Panc1 (cell line): ENCODE measurements around the gene PPP4R3A. TPM values are rescaled to one million over a fixed set of nuclear protein-coding genes. Genes with fewer than 3 reads are reported as not detected.

Source experiments
- ATAC-seq: fragments of 200-7000 bp; cut with Tn5 transposase; 2 replicates; pipeline ENCODE4 v1.9.1; 2020; ENCODE audit warnings: mild to moderate bottlenecking, moderate library complexity
- BruUV-seq: library from RNA; stranded (reverse); fragments of 400-500 nt; replicated peaks from 2 replicates; lab custom pipeline; 2021; lab: Mats Ljungman, UMichigan
- CTCF ChIA-PET: fragments of 300-600 bp; sonication (Branson Sonifier 250); formaldehyde crosslinking; loops from one replicate; lab custom pipeline; 2022; ENCODE audit warnings: antibody characterized with exemption; lab: Charles Lee
- POLR2A ChIA-PET: fragments of 300-600 bp; sonication (Branson Sonifier 250); formaldehyde crosslinking; loops from one replicate; lab custom pipeline; 2022; ENCODE audit warnings: antibody characterized with exemption; lab: Charles Lee
- DNase-seq: peaks from one replicate; pipeline ENCODE4 v3.0.0-alpha.2; 2010; ENCODE audit warnings: low read depth, low spot score
- H3K27ac ChIP-seq: 2 replicates; pipeline ENCODE4 v1.5.1; 2011; ENCODE audit warnings: mild to moderate bottlenecking, low read length, inconsistent platforms
- H3K27me3 ChIP-seq: fragments of 200-500 bp; sonication (Bioruptor generic); 2 replicates; pipeline ENCODE4 v1.6.0; 2014; ENCODE audit warnings: low read length, inconsistent platforms; ENCODE audit not compliant: control insufficient read depth, insufficient read depth
- H3K36me3 ChIP-seq: fragments of 200-500 bp; sonication (Bioruptor generic); 2 replicates; pipeline ENCODE4 v1.5.1; 2014; ENCODE audit warnings: inconsistent platforms, mild to moderate bottlenecking, low read length, moderate library complexity; ENCODE audit not compliant: control insufficient read depth, insufficient read depth
- H3K4me1 ChIP-seq: 2 replicates; pipeline ENCODE4 v1.5.1; 2011; ENCODE audit warnings: inconsistent platforms, mild to moderate bottlenecking, low read length, moderate library complexity; ENCODE audit not compliant: control insufficient read depth, insufficient read depth
- H3K4me3 ChIP-seq, 2 experiments: 2 replicates each; pipeline ENCODE4 v1.5.1; 2011 to 2012; ENCODE audit warnings: low read depth in 2 of 2, low read length in 2 of 2, mild to moderate bottlenecking in 2 of 2, inconsistent platforms in 1 of 2, moderate library complexity in 1 of 2
- H3K9me3 ChIP-seq: fragments of 200-500 bp; sonication (Bioruptor generic); 2 replicates; pipeline ENCODE4 v1.5.1; 2014; ENCODE audit warnings: low read depth, mild to moderate bottlenecking, inconsistent platforms, low read length, moderate library complexity; ENCODE audit not compliant: control insufficient read depth, insufficient read depth
- CTCF ChIP-seq: fragments of 450-650 bp; IDR thresholded peaks from 2 replicates; pipeline ENCODE4 v1.5.1; 2017; ENCODE audit warnings: mild to moderate bottlenecking
- POLR2AphosphoS5 ChIP-seq: IDR thresholded peaks from 2 replicates; pipeline ENCODE4 v1.6.1; 2012; ENCODE audit warnings: mild to moderate bottlenecking, low read depth, low read length, moderate library complexity
- REST ChIP-seq, 2 experiments: IDR thresholded peaks; 2 replicates each; pipeline ENCODE4 v1.6.1; 2011 to 2012; ENCODE audit warnings: low read depth in 2 of 2, control low read depth in 1 of 2, low read length in 1 of 2, mild to moderate bottlenecking in 1 of 2, moderate library complexity in 1 of 2; ENCODE audit not compliant: insufficient read depth in 1 of 2
- SIN3A ChIP-seq: IDR thresholded peaks from 2 replicates; pipeline ENCODE4 v1.6.1; 2012; ENCODE audit warnings: low read depth, mild to moderate bottlenecking, low read length, moderate library complexity, borderline replicate concordance; ENCODE audit not compliant: insufficient read depth
- TCF7L2 ChIP-seq: IDR thresholded peaks from 2 replicates; pipeline ENCODE4 v1.6.1; 2011; ENCODE audit warnings: mild to moderate bottlenecking, low read depth, low read length, inconsistent platforms
- in situ Hi-C: cut with HindIII; loops from 2 replicates; pipeline ENCODE4 v1.10.0; 2016; ENCODE audit warnings: low sequenced_read_pairs, low pct_unique_long_range_greater_than_20kb
- intact Hi-C: fragments of 100-400 bp; cut with micrococcal nuclease; formaldehyde crosslinking; loops from one replicate; pipeline ENCODE4 v1.10.0; 2022; ENCODE audit not compliant: unreplicated experiment
- total RNA-seq: library from RNA; stranded (reverse); gene quantifications from one replicate; pipeline ENCODE4 v1.2.1, GENCODE V29; 2021; ENCODE audit not compliant: unreplicated experiment

The PPP4R3A gene
- total RNA-seq, 1 experiment from 2014 or later: 54.8 TPM

- Histone ChIP-seq H3K27ac (no peak overlapping the region), H3K4me3 (no peak overlapping the region), H3K4me1 (no peaks in the 10 kb centered on the region; the same call in 1 of the 2 replicates), H3K36me3 (peaks cover under 1% of the 10 kb centered on the region; the same call in 1 of the 2 replicates), H3K27me3 (no peaks in the 10 kb centered on the region), H3K9me3 (no peaks in the 10 kb centered on the region)
- ChIA-PET CTCF (no interaction called here), POLR2A (no interaction called here)
- no peak for ATAC-seq
- DNase-seq: no peak
- no TSS peak for BruUV-seq
- TF ChIP-seq SIN3A: no peak
- no peak for TF ChIP-seq CTCF
- intact Hi-C loops: no loop called here
- in situ Hi-C loops: no loop called here
These were observed 5.9 kb upstream of the PPP4R3A start for GRCh38 chr14:91515979-91516378.

GRCh38 chr14:91511043-91511383, 903 bp upstream of the PPP4R3A start:
- POLR2A ChIA-PET: no interaction called here
- Histone ChIP-seq H3K36me3 (peaks cover 14% of the 10 kb centered on the region), H3K4me1 (no peaks in the 10 kb centered on the region; the same call in 1 of the 2 replicates), H3K27ac (peak overlapping the region; percentile 92), H3K4me3 (peak overlapping the region; percentile 84 to 90), H3K9me3 (no peaks in the 10 kb centered on the region), H3K27me3 (no peaks in the 10 kb centered on the region)
- CTCF ChIA-PET: no interaction called here
- TF ChIP-seq TCF7L2: no peak
- no peak for TF ChIP-seq POLR2AphosphoS5
- TF ChIP-seq REST (IDR thresholded peaks at IDR 0.05; ENCODE audit: insufficient read depth in 1 of 2, low read depth in 2 of 2, low read length in 1 of 2): no peak
- no peak for TF ChIP-seq CTCF
- no peak for TF ChIP-seq SIN3A
- BruUV-seq: no TSS peak
- intact Hi-C loops: loop anchor here (5.0 kb wide), 1 partner anchor 401 kb away; no protein-coding TSS in a partner anchor
- ATAC-seq (no peak), DNase-seq (no peak)
- in situ Hi-C loops: no loop called here

GRCh38 chr14:91509878-91510170, 286 bp downstream of the PPP4R3A start:
- in situ Hi-C loops: no loop called here
- no peak for DNase-seq
- Histone ChIP-seq H3K36me3 (peaks cover 14% of the 10 kb centered on the region), H3K27ac (peak overlapping the region; percentile 84), H3K27me3 (no peaks in the 10 kb centered on the region), H3K4me1 (no peaks in the 10 kb centered on the region; the same call in 1 of the 2 replicates), H3K9me3 (no peaks in the 10 kb centered on the region), H3K4me3 (peak overlapping the region; percentile 84 to 90)
- ChIA-PET POLR2A (no interaction called here), CTCF (no interaction called here)
- TF ChIP-seq POLR2AphosphoS5 (no peak), SIN3A (no peak), CTCF (no peak), TCF7L2 (no peak), REST (IDR thresholded peaks at IDR 0.05; ENCODE audit: insufficient read depth in 1 of 2, low read depth in 2 of 2, low read length in 1 of 2) (no peak; a peak in 1 of 4 replicates)
- intact Hi-C loops: loop anchor here (5.0 kb wide), 1 partner anchor 402 kb away; no protein-coding TSS in a partner anchor
- BruUV-seq: no TSS peak
- ATAC-seq: peak; percentile 42
